B cell (primary cell): Measurements from ENCODE around the gene KLHL1.

Experiments used
- CTCF ChIP-seq: fragments of 200-600 bp; IDR thresholded peaks from one replicate; pipeline ENCODE4 v1.8.0; 2022; ENCODE audit warnings: antibody characterized with exemption, mild to moderate bottlenecking
- EZH2 ChIP-seq: IDR thresholded peaks from 2 replicates; pipeline ENCODE4 v1.6.1; 2012; ENCODE audit warnings: borderline replicate concordance, low read depth, mild to moderate bottlenecking, moderate library complexity, low read length; ENCODE audit not compliant: insufficient read depth, poor library complexity, severe bottlenecking

DNA sequence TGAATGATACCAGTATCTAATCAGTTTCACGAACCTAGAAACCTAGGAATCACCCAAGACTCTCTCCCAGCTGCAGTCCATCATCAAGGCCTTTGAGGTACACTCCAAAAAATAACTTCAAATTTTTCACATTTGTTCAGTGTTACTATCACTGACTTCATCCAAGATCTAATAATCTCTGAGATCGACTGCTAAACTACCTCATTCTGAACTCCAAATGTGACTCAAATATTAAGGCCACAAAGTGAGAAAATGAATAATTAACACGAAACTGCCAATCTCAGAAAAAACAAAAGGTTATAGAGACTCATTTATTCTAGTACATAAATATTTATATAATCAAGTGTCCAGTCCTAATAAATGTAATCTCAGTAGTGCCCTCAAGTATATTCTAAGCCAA lies 430.9 kb downstream of the KLHL1 start:
- TF ChIP-seq CTCF, result no peak
- no peak for TF ChIP-seq EZH2
